Measurements from ENCODE around the gene MBD5. TPM values are rescaled to one million over a fixed set of nuclear protein-coding genes. Genes with fewer than 3 reads are reported as not detected.

The MBD5 gene
- polyA plus RNA-seq, 1 of the 3 experiments (the other 2 are of a cell fraction): 7.4 TPM

DNA sequence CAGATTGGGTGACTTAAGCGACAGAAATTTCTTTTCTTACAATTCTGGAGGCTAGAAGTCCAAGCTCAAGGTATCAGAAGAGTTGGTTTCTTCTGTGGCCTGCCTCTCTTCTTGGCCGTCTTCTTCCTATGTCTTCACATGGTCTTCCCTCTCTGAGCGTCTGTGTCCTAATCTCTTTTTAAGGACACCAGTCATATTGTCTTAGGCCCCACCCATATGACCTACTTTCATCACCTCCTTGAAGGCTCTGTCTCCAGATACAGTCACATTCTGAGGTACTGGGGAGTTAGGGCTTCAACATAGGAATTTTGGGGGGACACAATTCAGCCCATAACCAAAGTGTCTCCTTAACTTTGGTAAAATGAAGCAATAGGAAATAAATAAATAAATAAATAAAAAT, 512.8 kb downstream of the MBD5 start:
- no peak for DNase-seq
- 63% methylated on average over 3 of the region's 3 CpGs for WGBS (ENCODE audit: low lambda C conversion rate)
- no peaks in the 10 kb centered on the region for H3K79me2 ChIP-seq (ENCODE audit: insufficient read depth)
- H3K4me1 ChIP-seq (ENCODE audit: control insufficient read depth in 1 of 2, insufficient read depth in 2 of 2, low read depth in 1 of 2, low read length in 1 of 2): peaks cover 0 to 7% of the 10 kb centered on the region in 2 experiments; a peak in 1 of 4 replicates
- POLR2A ChIA-PET: no interaction called here
- H3K4me3 ChIP-seq (ENCODE audit: low read depth in 2 of 2, low read length in 1 of 2): no peak overlapping the region
- TF ChIP-seq, protein P1, sequence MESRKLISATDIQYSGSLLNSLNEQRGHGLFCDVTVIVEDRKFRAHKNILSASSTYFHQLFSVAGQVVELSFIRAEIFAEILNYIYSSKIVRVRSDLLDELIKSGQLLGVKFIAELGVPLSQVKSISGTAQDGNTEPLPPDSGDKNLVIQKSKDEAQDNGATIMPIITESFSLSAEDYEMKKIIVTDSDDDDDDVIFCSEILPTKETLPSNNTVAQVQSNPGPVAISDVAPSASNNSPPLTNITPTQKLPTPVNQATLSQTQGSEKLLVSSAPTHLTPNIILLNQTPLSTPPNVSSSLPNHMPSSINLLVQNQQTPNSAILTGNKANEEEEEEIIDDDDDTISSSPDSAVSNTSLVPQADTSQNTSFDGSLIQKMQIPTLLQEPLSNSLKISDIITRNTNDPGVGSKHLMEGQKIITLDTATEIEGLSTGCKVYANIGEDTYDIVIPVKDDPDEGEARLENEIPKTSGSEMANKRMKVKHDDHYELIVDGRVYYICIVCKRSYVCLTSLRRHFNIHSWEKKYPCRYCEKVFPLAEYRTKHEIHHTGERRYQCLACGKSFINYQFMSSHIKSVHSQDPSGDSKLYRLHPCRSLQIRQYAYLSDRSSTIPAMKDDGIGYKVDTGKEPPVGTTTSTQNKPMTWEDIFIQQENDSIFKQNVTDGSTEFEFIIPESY (IDR thresholded peaks at IDR 0.05; ENCODE audit: borderline replicate concordance, low read depth): no peak
- TF ChIP-seq, protein P2, sequence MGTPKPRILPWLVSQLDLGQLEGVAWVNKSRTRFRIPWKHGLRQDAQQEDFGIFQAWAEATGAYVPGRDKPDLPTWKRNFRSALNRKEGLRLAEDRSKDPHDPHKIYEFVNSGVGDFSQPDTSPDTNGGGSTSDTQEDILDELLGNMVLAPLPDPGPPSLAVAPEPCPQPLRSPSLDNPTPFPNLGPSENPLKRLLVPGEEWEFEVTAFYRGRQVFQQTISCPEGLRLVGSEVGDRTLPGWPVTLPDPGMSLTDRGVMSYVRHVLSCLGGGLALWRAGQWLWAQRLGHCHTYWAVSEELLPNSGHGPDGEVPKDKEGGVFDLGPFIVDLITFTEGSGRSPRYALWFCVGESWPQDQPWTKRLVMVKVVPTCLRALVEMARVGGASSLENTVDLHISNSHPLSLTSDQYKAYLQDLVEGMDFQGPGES (IDR thresholded peaks at IDR 0.05; ENCODE audit: low read depth, low read length): no peak
- TF ChIP-seq EP300 (IDR thresholded peaks at IDR 0.05; ENCODE audit: borderline replicate concordance in 1 of 2, low read depth in 1 of 2, low read length in 1 of 2) (no peak), YY1 (IDR thresholded peaks at IDR 0.05; ENCODE audit: low read depth) (no peak), TAF1 (IDR thresholded peaks at IDR 0.05; ENCODE audit: borderline replicate concordance, low read depth, low read length) (no peak), FOXJ3 (CRISPR knock-in tag; IDR thresholded peaks at IDR 0.05) (no peak), SMC3 (IDR thresholded peaks at IDR 0.05; ENCODE audit: low read depth, low read length) (no peak), JUND (IDR thresholded peaks at IDR 0.05) (no peak), MXI1 (IDR thresholded peaks at IDR 0.05; ENCODE audit: low read depth, low read length) (no peak), GATA2 (CRISPR knock-in tag; IDR thresholded peaks at IDR 0.05) (no peak), POLR2AphosphoS5 (IDR thresholded peaks at IDR 0.05; ENCODE audit: low read depth, low read length) (no peak), RCOR1 (IDR thresholded peaks at IDR 0.05; ENCODE audit: low read length) (no peak), RFX5 (IDR thresholded peaks at IDR 0.05; ENCODE audit: low read length) (no peak)
- TF ChIP-seq, protein P3, sequence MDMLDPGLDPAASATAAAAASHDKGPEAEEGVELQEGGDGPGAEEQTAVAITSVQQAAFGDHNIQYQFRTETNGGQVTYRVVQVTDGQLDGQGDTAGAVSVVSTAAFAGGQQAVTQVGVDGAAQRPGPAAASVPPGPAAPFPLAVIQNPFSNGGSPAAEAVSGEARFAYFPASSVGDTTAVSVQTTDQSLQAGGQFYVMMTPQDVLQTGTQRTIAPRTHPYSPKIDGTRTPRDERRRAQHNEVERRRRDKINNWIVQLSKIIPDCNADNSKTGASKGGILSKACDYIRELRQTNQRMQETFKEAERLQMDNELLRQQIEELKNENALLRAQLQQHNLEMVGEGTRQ (IDR thresholded peaks at IDR 0.05; ENCODE audit: borderline replicate concordance, low read depth, low read length): no peak
- TF ChIP-seq, protein P4, sequence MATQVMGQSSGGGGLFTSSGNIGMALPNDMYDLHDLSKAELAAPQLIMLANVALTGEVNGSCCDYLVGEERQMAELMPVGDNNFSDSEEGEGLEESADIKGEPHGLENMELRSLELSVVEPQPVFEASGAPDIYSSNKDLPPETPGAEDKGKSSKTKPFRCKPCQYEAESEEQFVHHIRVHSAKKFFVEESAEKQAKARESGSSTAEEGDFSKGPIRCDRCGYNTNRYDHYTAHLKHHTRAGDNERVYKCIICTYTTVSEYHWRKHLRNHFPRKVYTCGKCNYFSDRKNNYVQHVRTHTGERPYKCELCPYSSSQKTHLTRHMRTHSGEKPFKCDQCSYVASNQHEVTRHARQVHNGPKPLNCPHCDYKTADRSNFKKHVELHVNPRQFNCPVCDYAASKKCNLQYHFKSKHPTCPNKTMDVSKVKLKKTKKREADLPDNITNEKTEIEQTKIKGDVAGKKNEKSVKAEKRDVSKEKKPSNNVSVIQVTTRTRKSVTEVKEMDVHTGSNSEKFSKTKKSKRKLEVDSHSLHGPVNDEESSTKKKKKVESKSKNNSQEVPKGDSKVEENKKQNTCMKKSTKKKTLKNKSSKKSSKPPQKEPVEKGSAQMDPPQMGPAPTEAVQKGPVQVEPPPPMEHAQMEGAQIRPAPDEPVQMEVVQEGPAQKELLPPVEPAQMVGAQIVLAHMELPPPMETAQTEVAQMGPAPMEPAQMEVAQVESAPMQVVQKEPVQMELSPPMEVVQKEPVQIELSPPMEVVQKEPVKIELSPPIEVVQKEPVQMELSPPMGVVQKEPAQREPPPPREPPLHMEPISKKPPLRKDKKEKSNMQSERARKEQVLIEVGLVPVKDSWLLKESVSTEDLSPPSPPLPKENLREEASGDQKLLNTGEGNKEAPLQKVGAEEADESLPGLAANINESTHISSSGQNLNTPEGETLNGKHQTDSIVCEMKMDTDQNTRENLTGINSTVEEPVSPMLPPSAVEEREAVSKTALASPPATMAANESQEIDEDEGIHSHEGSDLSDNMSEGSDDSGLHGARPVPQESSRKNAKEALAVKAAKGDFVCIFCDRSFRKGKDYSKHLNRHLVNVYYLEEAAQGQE (IDR thresholded peaks at IDR 0.05; ENCODE audit: low read depth, low read length): no peak
- TF ChIP-seq, protein P5, sequence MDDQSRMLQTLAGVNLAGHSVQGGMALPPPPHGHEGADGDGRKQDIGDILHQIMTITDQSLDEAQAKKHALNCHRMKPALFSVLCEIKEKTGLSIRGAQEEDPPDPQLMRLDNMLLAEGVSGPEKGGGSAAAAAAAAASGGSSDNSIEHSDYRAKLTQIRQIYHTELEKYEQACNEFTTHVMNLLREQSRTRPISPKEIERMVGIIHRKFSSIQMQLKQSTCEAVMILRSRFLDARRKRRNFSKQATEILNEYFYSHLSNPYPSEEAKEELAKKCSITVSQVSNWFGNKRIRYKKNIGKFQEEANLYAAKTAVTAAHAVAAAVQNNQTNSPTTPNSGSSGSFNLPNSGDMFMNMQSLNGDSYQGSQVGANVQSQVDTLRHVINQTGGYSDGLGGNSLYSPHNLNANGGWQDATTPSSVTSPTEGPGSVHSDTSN (IDR thresholded peaks at IDR 0.05): no peak
- TF ChIP-seq, protein P6, sequence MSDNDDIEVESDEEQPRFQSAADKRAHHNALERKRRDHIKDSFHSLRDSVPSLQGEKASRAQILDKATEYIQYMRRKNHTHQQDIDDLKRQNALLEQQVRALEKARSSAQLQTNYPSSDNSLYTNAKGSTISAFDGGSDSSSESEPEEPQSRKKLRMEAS (IDR thresholded peaks at IDR 0.05; ENCODE audit: low read depth): no peak
- TF ChIP-seq, protein P7, sequence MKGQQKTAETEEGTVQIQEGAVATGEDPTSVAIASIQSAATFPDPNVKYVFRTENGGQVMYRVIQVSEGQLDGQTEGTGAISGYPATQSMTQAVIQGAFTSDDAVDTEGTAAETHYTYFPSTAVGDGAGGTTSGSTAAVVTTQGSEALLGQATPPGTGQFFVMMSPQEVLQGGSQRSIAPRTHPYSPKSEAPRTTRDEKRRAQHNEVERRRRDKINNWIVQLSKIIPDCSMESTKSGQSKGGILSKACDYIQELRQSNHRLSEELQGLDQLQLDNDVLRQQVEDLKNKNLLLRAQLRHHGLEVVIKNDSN (IDR thresholded peaks at IDR 0.05; ENCODE audit: borderline replicate concordance, low read depth): no peak
- TF ChIP-seq, protein P8, sequence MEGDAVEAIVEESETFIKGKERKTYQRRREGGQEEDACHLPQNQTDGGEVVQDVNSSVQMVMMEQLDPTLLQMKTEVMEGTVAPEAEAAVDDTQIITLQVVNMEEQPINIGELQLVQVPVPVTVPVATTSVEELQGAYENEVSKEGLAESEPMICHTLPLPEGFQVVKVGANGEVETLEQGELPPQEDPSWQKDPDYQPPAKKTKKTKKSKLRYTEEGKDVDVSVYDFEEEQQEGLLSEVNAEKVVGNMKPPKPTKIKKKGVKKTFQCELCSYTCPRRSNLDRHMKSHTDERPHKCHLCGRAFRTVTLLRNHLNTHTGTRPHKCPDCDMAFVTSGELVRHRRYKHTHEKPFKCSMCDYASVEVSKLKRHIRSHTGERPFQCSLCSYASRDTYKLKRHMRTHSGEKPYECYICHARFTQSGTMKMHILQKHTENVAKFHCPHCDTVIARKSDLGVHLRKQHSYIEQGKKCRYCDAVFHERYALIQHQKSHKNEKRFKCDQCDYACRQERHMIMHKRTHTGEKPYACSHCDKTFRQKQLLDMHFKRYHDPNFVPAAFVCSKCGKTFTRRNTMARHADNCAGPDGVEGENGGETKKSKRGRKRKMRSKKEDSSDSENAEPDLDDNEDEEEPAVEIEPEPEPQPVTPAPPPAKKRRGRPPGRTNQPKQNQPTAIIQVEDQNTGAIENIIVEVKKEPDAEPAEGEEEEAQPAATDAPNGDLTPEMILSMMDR (IDR thresholded peaks at IDR 0.05): no peak
- H3K9ac ChIP-seq: no peak overlapping the region
- no peak overlapping the region for H2AFZ ChIP-seq (ENCODE audit: low read depth)
- H4K20me1 ChIP-seq (ENCODE audit: insufficient read depth): no peaks in the 10 kb centered on the region
- no peaks in the 10 kb centered on the region for H3K36me3 ChIP-seq (replicated peaks in 1 of 2; ENCODE audit: control insufficient read depth in 1 of 2, insufficient read depth in 2 of 2, low read length in 1 of 2)
- no peaks in the 10 kb centered on the region for H3F3A ChIP-seq (replicated peaks; ENCODE audit: insufficient read depth)
- H3K27ac ChIP-seq (ENCODE audit: low read depth in 2 of 2, low read length in 1 of 2): no peak overlapping the region
- CTCF ChIA-PET: interaction anchor here (2.4 kb wide), 1 partner anchor 456 kb away, joined by 7 read pairs; no protein-coding TSS in a partner anchor
- H3K4me2 ChIP-seq: no peak overlapping the region
- H3K9me3 ChIP-seq: no peaks in the 10 kb centered on the region
- H3K27me3 ChIP-seq (ENCODE audit: insufficient read depth): no peaks in the 10 kb centered on the region; the same call in 1 of the 2 replicates
- H3K9me2 ChIP-seq: no peaks in the 10 kb centered on the region

Measured in SK-N-SH (cell line).